ENCODE measurements around the gene P3H1. TPM values are rescaled to one million over a fixed set of nuclear protein-coding genes. Genes with fewer than 3 reads are reported as not detected.

Gene P3H1
- polyA plus RNA-seq, 3 donors: 16.8 to 56.9 (median 16.9) TPM

DNA sequence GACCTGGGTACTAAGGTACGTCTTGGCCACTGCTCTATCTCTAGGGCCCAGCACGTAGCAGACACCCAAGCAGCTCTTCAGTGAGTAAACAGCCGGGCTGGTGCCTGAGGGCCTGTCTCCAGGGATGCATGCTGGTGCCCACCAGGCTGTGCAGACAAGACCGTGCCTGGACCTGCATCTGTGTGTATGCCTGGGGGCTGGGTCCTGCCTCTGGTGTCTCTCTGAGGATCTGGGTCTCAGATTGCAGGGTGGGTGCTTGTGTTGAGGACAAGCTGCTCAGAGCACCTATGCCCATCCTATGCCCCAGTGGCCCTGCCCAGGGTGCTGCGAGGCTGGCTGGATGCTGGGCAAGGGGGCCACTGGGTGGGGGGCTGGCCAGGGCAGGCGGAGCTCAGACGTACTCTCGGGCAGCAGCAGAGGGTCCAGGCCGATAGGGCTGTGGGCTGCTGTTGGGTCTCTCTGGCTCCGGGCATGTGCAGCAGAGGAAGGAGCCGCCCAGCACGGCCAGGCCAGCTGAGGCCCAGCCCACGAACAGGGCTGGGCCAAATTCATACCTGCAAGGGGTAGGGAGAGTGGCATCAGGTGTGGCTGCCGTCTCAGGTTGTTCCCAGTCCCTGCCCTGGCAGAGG lies 31.2 kb downstream of the P3H1 start:
- TF ChIP-seq, protein P1, sequence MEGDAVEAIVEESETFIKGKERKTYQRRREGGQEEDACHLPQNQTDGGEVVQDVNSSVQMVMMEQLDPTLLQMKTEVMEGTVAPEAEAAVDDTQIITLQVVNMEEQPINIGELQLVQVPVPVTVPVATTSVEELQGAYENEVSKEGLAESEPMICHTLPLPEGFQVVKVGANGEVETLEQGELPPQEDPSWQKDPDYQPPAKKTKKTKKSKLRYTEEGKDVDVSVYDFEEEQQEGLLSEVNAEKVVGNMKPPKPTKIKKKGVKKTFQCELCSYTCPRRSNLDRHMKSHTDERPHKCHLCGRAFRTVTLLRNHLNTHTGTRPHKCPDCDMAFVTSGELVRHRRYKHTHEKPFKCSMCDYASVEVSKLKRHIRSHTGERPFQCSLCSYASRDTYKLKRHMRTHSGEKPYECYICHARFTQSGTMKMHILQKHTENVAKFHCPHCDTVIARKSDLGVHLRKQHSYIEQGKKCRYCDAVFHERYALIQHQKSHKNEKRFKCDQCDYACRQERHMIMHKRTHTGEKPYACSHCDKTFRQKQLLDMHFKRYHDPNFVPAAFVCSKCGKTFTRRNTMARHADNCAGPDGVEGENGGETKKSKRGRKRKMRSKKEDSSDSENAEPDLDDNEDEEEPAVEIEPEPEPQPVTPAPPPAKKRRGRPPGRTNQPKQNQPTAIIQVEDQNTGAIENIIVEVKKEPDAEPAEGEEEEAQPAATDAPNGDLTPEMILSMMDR (IDR thresholded peaks at IDR 0.05): no peak
- no peak overlapping the region for H3K4me2 ChIP-seq (replicated peaks; ENCODE audit: extremely low read depth, low read length, poor library complexity, severe bottlenecking)

DNA sequence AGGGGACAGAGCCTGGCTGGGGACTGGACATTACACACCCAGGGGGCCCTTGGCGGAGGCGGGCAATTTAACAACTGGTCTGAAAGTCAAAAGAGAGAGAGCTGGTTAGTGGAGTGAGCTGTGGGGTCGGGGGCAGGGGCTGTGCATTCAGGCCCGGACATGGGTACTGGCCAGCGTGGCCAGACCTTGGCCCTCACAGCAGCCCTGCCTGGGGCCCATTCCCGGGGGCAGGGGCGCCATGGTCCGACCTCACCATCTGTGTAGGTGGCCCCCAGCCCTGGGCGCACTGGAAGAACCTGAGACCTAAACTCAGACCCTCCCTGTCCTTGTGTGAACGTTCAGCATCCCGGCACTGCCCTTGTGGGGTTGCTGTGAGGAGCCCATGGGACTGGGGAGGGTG lies 31.8 kb downstream of the P3H1 start:
- no peak overlapping the region for H3K4me3 Mint-ChIP-seq
- DNase-seq: no peak
- H3K9ac ChIP-seq (ENCODE audit: insufficient read depth, low read length, poor library complexity, severe bottlenecking): no peak overlapping the region
- WGBS (ENCODE audit: insufficient coverage): 96% methylated on average over 8 of the region's 11 CpGs
- peaks cover 26% of the 10 kb centered on the region for H3K4me1 Mint-ChIP-seq
- H3K36me3 Mint-ChIP-seq: peaks cover 0 to 5% of the 10 kb centered on the region in 2 donors
- peak overlapping the region in 1 of 7 donors; percentile 20 for H3K27ac Mint-ChIP-seq
- no peaks in the 10 kb centered on the region for H3K36me3 ChIP-seq (replicated peaks in 1 of 2; ENCODE audit: control insufficient read depth in 1 of 2, insufficient read depth in 2 of 2, low read length in 2 of 2)
- H2AFZ ChIP-seq (ENCODE audit: insufficient read depth, low read depth, low read length, poor library complexity, severe bottlenecking): no peak overlapping the region
- intact Hi-C loops (cut with micrococcal nuclease): no loop called here
- no peaks in the 10 kb centered on the region for H3K9me3 ChIP-seq (replicated peaks in 1 of 2; ENCODE audit: control insufficient read depth in 1 of 2, insufficient read depth in 1 of 2, low read length in 2 of 2)
- no peaks in the 10 kb centered on the region for H3K27me3 ChIP-seq (ENCODE audit: control insufficient read depth in 2 of 2, insufficient read depth in 2 of 2, low read length in 2 of 2)
- peaks cover 26 to 30% of the 10 kb centered on the region in 2 donors for H3K4me1 ChIP-seq (ENCODE audit: control insufficient read depth in 1 of 2, insufficient read depth in 2 of 2, low read length in 2 of 2)
- peaks cover 0 to 3% (median 0%) of the 10 kb centered on the region in 7 donors for H3K9me3 Mint-ChIP-seq
- TF ChIP-seq, protein P1 (IDR thresholded peaks at IDR 0.05): no peak
- H3K79me2 ChIP-seq (ENCODE audit: insufficient read depth, low read length): no peaks in the 10 kb centered on the region
- no peak overlapping the region for H3K27ac ChIP-seq (ENCODE audit: low read depth in 1 of 2, low read length in 2 of 2)
- peaks cover 0 to 3% (median 1%) of the 10 kb centered on the region in 3 donors for H3K27me3 Mint-ChIP-seq (ENCODE audit: low read depth in 3 of 3)
- H3K4me3 ChIP-seq (replicated peaks in 1 of 3; ENCODE audit: low read depth in 2 of 3, low read length in 3 of 3): no peak overlapping the region
- no peak overlapping the region for H3K4me2 ChIP-seq (replicated peaks; ENCODE audit: extremely low read depth, low read length, poor library complexity, severe bottlenecking)
- H4K20me1 ChIP-seq (ENCODE audit: insufficient read depth, low read length): no peaks in the 10 kb centered on the region

More for the DNA sequence above, 31.2 kb downstream of the P3H1 start:
- Mint-ChIP-seq H3K27ac (peak overlapping the region in 1 of 7 donors; percentile 65), H3K36me3 (peaks cover 0 to 5% of the 10 kb centered on the region in 2 donors), H3K4me1 (peaks cover 26% of the 10 kb centered on the region), H3K27me3 (ENCODE audit: low read depth in 3 of 3) (peaks cover 0 to 3% (median 1%) of the 10 kb centered on the region in 3 donors), H3K9me3 (peaks cover 0 to 3% (median 0%) of the 10 kb centered on the region in 7 donors), H3K4me3 (no peak overlapping the region)
- intact Hi-C loops (cut with micrococcal nuclease): no loop called here
- 86% methylated on average over 13 of the region's 14 CpGs for whole genome bisulfite sequencing (ENCODE audit: insufficient coverage)
- H3K27ac ChIP-seq (ENCODE audit: low read depth in 1 of 2, low read length in 2 of 2): no peak overlapping the region
- no peaks in the 10 kb centered on the region for H3K9me3 ChIP-seq (replicated peaks in 1 of 2; ENCODE audit: control insufficient read depth in 1 of 2, insufficient read depth in 1 of 2, low read length in 2 of 2)
- H3K4me1 ChIP-seq (ENCODE audit: control insufficient read depth in 1 of 2, insufficient read depth in 2 of 2, low read length in 2 of 2): peaks cover 26 to 30% of the 10 kb centered on the region in 2 donors
- no peaks in the 10 kb centered on the region for H3K27me3 ChIP-seq (ENCODE audit: control insufficient read depth in 2 of 2, insufficient read depth in 2 of 2, low read length in 2 of 2)
- peak overlapping the region; percentile 70 for H2AFZ ChIP-seq (ENCODE audit: insufficient read depth, low read depth, low read length, poor library complexity, severe bottlenecking)
- DNase-seq: no peak
- no peaks in the 10 kb centered on the region for H3K36me3 ChIP-seq (replicated peaks in 1 of 2; ENCODE audit: control insufficient read depth in 1 of 2, insufficient read depth in 2 of 2, low read length in 2 of 2)
- H3K9ac ChIP-seq (ENCODE audit: insufficient read depth, low read length, poor library complexity, severe bottlenecking): no peak overlapping the region
- no peaks in the 10 kb centered on the region for H4K20me1 ChIP-seq (ENCODE audit: insufficient read depth, low read length)
- H3K79me2 ChIP-seq (ENCODE audit: insufficient read depth, low read length): no peaks in the 10 kb centered on the region
- H3K4me3 ChIP-seq (replicated peaks in 1 of 3; ENCODE audit: low read depth in 2 of 3, low read length in 3 of 3): no peak overlapping the region

Data from CD14-positive monocyte (primary cell).